Measurements from ENCODE around the gene DOCK6.
A peak's percentile ranks its signal among the peaks of the same experiment; 100 is the strongest.

Gene DOCK6

GRCh38 chr19:11274533-11275086 is 12.3 kb upstream of the DOCK6 start:
- no peak for DNase-seq

- DNase-seq: no peak
Measured at GRCh38 chr19:11273989-11274388, 11.7 kb upstream of the DOCK6 start.

GRCh38 chr19:11273296-11273695 is 11.0 kb upstream of the DOCK6 start:
- DNase-seq: no peak

GRCh38 chr19:11269408-11269807 is 7.1 kb upstream of the DOCK6 start:
- no peak for DNase-seq

- peak; percentile 68 for DNase-seq
Measured at GRCh38 chr19:11268783-11269267, 6.5 kb upstream of the DOCK6 start.

GRCh38 chr19:11267316-11268085 is 5.2 kb upstream of the DOCK6 start:
- no peak for DNase-seq

- DNase-seq: peak; percentile 48
Measured at GRCh38 chr19:11265785-11266236, 3.5 kb upstream of the DOCK6 start.

- DNase-seq: no peak
Measured at GRCh38 chr19:11265177-11265784, 3.0 kb upstream of the DOCK6 start.

GRCh38 chr19:11264452-11265176 is 2.3 kb upstream of the DOCK6 start:
- no peak for DNase-seq

GRCh38 chr19:11263726-11264125 is 1.4 kb upstream of the DOCK6 start:
- DNase-seq: no peak

GRCh38 chr19:11261431-11261970 is 823 bp downstream of the DOCK6 start:
- DNase-seq: no peak

GRCh38 chr19:11260996-11261395 is 1.3 kb downstream of the DOCK6 start:
- no peak for DNase-seq

GRCh38 chr19:11257846-11258380 is 4.4 kb downstream of the DOCK6 start:
- DNase-seq: no peak

GRCh38 chr19:11256189-11256588 is 6.1 kb downstream of the DOCK6 start:
- no peak for DNase-seq

- no peak for DNase-seq
Measured at GRCh38 chr19:11254666-11255065, 7.7 kb downstream of the DOCK6 start.

- no peak for DNase-seq
Measured at GRCh38 chr19:11252665-11253355, 9.5 kb downstream of the DOCK6 start.

- DNase-seq: no peak
Measured at GRCh38 chr19:11251650-11252314, 10.5 kb downstream of the DOCK6 start.

- DNase-seq: no peak
Measured at GRCh38 chr19:11251217-11251616, 11.1 kb downstream of the DOCK6 start.

- DNase-seq: no peak
Measured at GRCh38 chr19:11248852-11249251, 13.5 kb downstream of the DOCK6 start.

GRCh38 chr19:11247934-11248333 is 14.4 kb downstream of the DOCK6 start:
- DNase-seq: no peak

- DNase-seq: no peak
Measured at GRCh38 chr19:11247391-11247790, 14.9 kb downstream of the DOCK6 start.

GRCh38 chr19:11246941-11247340 is 15.4 kb downstream of the DOCK6 start:
- DNase-seq: no peak

All from hematopoietic multipotent progenitor cell treated with erythropoietin and hydrocortisone succinate and interleukin-3 and kit ligand, for 4 days (in vitro differentiated cells).